Measurements from ENCODE around the gene RREB1.

The RREB1 gene

GRCh38 chr6:7159790-7160525, 52.2 kb downstream of the RREB1 start:
- TF ChIP-seq CTCF (IDR thresholded peaks at IDR 0.05; ENCODE audit: borderline replicate concordance, control extremely low read depth, extremely low read depth, insufficient read depth, missing control alignments) = no peak
- DNase-seq (ENCODE audit: low spot score) = no peak
- in situ Hi-C loops (cut with MboI; ENCODE audit: low sequenced_read_pairs, unreplicated experiment) = no loop called here

GRCh38 chr6:7161253-7161623, 53.5 kb downstream of the RREB1 start:
- TF ChIP-seq CTCF (IDR thresholded peaks at IDR 0.05; ENCODE audit: borderline replicate concordance, control extremely low read depth, extremely low read depth, insufficient read depth, missing control alignments) = no peak
- in situ Hi-C loops (cut with MboI; ENCODE audit: low sequenced_read_pairs, unreplicated experiment) = no loop called here
- no peak for DNase-seq (ENCODE audit: low spot score)

GRCh38 chr6:7161845-7162244, 54.1 kb downstream of the RREB1 start:
- no peak for DNase-seq (ENCODE audit: low spot score)
- in situ Hi-C loops (cut with MboI; ENCODE audit: low sequenced_read_pairs, unreplicated experiment) = no loop called here
- TF ChIP-seq CTCF (IDR thresholded peaks at IDR 0.05; ENCODE audit: borderline replicate concordance, control extremely low read depth, extremely low read depth, insufficient read depth, missing control alignments) = no peak

GRCh38 chr6:7163661-7164071, 55.9 kb downstream of the RREB1 start:
- no peak for TF ChIP-seq CTCF (IDR thresholded peaks at IDR 0.05; ENCODE audit: borderline replicate concordance, control extremely low read depth, extremely low read depth, insufficient read depth, missing control alignments)
- no peak for DNase-seq (ENCODE audit: low spot score)
- in situ Hi-C loops (cut with MboI; ENCODE audit: low sequenced_read_pairs, unreplicated experiment) = no loop called here

GRCh38 chr6:7164536-7165001, 56.8 kb downstream of the RREB1 start:
- in situ Hi-C loops (cut with MboI; ENCODE audit: low sequenced_read_pairs, unreplicated experiment) = no loop called here
- DNase-seq (ENCODE audit: low spot score) = no peak
- no peak for TF ChIP-seq CTCF (IDR thresholded peaks at IDR 0.05; ENCODE audit: borderline replicate concordance, control extremely low read depth, extremely low read depth, insufficient read depth, missing control alignments)

- no peak for DNase-seq (ENCODE audit: low spot score)
- TF ChIP-seq CTCF (IDR thresholded peaks at IDR 0.05; ENCODE audit: borderline replicate concordance, control extremely low read depth, extremely low read depth, insufficient read depth, missing control alignments) = no peak
- in situ Hi-C loops (cut with MboI; ENCODE audit: low sequenced_read_pairs, unreplicated experiment) = no loop called here
Observed at GRCh38 chr6:7165002-7165889, 57.5 kb downstream of the RREB1 start.

All from GM13976 (cell line).